SK-N-SH (cell line): ENCODE results near the gene TRIM8. TPM values are rescaled to one million over a fixed set of nuclear protein-coding genes. Genes with fewer than 3 reads are reported as not detected.
A peak's percentile ranks its signal among the peaks of the same experiment; 100 is the strongest.

Source experiments
- CTCF ChIA-PET: fragments of 300-600, 350-600 bp; formaldehyde crosslinking; extraction: SDS; loops from one replicate; lab custom pipeline; 2021; lab: Yijun Ruan, JAX
- POLR2A ChIA-PET: fragments of 350-600 bp; sonication (Branson Sonifier 250); formaldehyde crosslinking; extraction: SDS; loops from one replicate; lab custom pipeline; 2020; ENCODE audit warnings: antibody characterized with exemption, inconsistent platforms; lab: Yijun Ruan, JAX
- DNase-seq: peaks from one replicate; pipeline ENCODE4 v3.0.0; 2012
- H2AFZ ChIP-seq: fragments of 200-600 bp; sonication (generic); 2 replicates; pipeline ENCODE4 v1.8.1; 2016; ENCODE audit warnings: antibody characterized with exemption, mild to moderate bottlenecking, low read depth
- H3F3A ChIP-seq: fragments of 200-600 bp; sonication (generic); replicated peaks from 2 replicates; pipeline ENCODE3; 2016; ENCODE audit warnings: antibody characterized with exemption, mild to moderate bottlenecking; ENCODE audit not compliant: insufficient read depth
- H3K27ac ChIP-seq, 2 experiments: fragments of 200-500 bp in 1 of 2; fragments of 200-600 bp in 1 of 2; sonication (Bioruptor generic) in 1 of 2; sonication (generic), shearing (Covaris generic) in 1 of 2; 2 replicates each; pipeline versions ENCODE4 v1.5.1 to v1.6.1; 2014 to 2016; ENCODE audit warnings: low read depth in 2 of 2, inconsistent platforms in 1 of 2, low read length in 1 of 2, mild to moderate bottlenecking in 1 of 2, mixed read lengths in 1 of 2
- H3K27me3 ChIP-seq: fragments of 200-600 bp; sonication (generic), shearing (Covaris generic); 2 replicates; pipeline ENCODE4 v1.6.1; 2016; ENCODE audit warnings: mixed run types; ENCODE audit not compliant: insufficient read depth
- H3K36me3 ChIP-seq, 2 experiments: fragments of 200-500 bp in 1 of 2; fragments of 200-600 bp in 1 of 2; sonication (Bioruptor generic) in 1 of 2; sonication (generic) in 1 of 2; replicated peaks in 1 of 2; 2 replicates each; pipeline versions ENCODE3 to v1.5.1; 2014 to 2016; ENCODE audit warnings: low read length in 1 of 2, mild to moderate bottlenecking in 1 of 2; ENCODE audit not compliant: insufficient read depth in 2 of 2, control insufficient read depth in 1 of 2
- H3K4me1 ChIP-seq, 2 experiments: fragments of 200-500 bp in 1 of 2; fragments of 200-600 bp in 1 of 2; sonication (Bioruptor generic) in 1 of 2; sonication (generic), shearing (Covaris generic) in 1 of 2; 2 replicates each; pipeline versions ENCODE4 v1.5.1 to v1.6.1; 2014 to 2016; ENCODE audit warnings: low read depth in 1 of 2, low read length in 1 of 2, mixed run types in 1 of 2; ENCODE audit not compliant: insufficient read depth in 2 of 2, control insufficient read depth in 1 of 2
- H3K4me2 ChIP-seq: fragments of 200-600 bp; sonication (generic), shearing (Covaris generic); 2 replicates; pipeline ENCODE4 v1.6.1; 2017; ENCODE audit warnings: mixed run types
- H3K4me3 ChIP-seq, 2 experiments: fragments of 200-500 bp in 1 of 2; fragments of 200-600 bp in 1 of 2; sonication (Bioruptor generic) in 1 of 2; sonication (generic), shearing (Covaris generic) in 1 of 2; 2 replicates each; pipeline versions ENCODE4 v1.5.1 to v1.8.1; 2014 to 2016; ENCODE audit warnings: low read depth in 2 of 2, inconsistent platforms in 1 of 2, low read length in 1 of 2, mild to moderate bottlenecking in 1 of 2, mixed read lengths in 1 of 2, moderate library complexity in 1 of 2
- H3K79me2 ChIP-seq: fragments of 200-600 bp; sonication (generic); 2 replicates; pipeline ENCODE4 v1.8.1; 2017; ENCODE audit warnings: mild to moderate bottlenecking; ENCODE audit not compliant: insufficient read depth
- H3K9ac ChIP-seq: fragments of 200-600 bp; sonication (generic); 2 replicates; pipeline ENCODE4 v1.6.1; 2017; ENCODE audit warnings: mixed run types
- H3K9me2 ChIP-seq: fragments of 200-600 bp; sonication (generic); 2 replicates; pipeline ENCODE4 v1.6.1; 2017; ENCODE audit warnings: mixed run types
- H3K9me3 ChIP-seq: fragments of 200-600 bp; sonication (generic); 2 replicates; pipeline ENCODE4 v1.6.1; 2017; ENCODE audit warnings: mixed run types, mild to moderate bottlenecking, moderate library complexity
- H4K20me1 ChIP-seq: fragments of 200-600 bp; sonication (generic); 2 replicates; pipeline ENCODE4 v1.6.1; 2017; ENCODE audit warnings: mild to moderate bottlenecking, mixed run types; ENCODE audit not compliant: insufficient read depth
- ELF1 ChIP-seq: IDR thresholded peaks from 2 replicates; pipeline ENCODE4 v1.4.0; 2012
- FOSL2 ChIP-seq: IDR thresholded peaks from 2 replicates; pipeline ENCODE4 v1.4.0; 2012; ENCODE audit warnings: low read depth, mild to moderate bottlenecking, moderate library complexity, borderline replicate concordance
- GATA2 ChIP-seq: sonication (generic); formaldehyde crosslinking; IDR thresholded peaks from 2 replicates; pipeline ENCODE4 v1.5.0; 2020; ENCODE audit warnings: mild to moderate bottlenecking, missing genetic modification reagents
- IRF3 ChIP-seq: fragments of 150-350 bp; IDR thresholded peaks from 2 replicates; pipeline ENCODE4 v1.6.1; 2016; ENCODE audit warnings: mild to moderate bottlenecking, low read depth, low read length
- JUND ChIP-seq: IDR thresholded peaks from 2 replicates; pipeline ENCODE4 v1.4.0; 2012
- NFIC ChIP-seq: IDR thresholded peaks from 2 replicates; pipeline ENCODE4 v1.4.0; 2012; ENCODE audit warnings: borderline replicate concordance
- RCOR1 ChIP-seq: fragments of 150-350 bp; IDR thresholded peaks from 2 replicates; pipeline ENCODE4 v1.6.1; 2017; ENCODE audit warnings: antibody characterized with exemption, low read length
- RFX5 ChIP-seq: IDR thresholded peaks from 2 replicates; pipeline ENCODE4 v1.6.1; 2012; ENCODE audit warnings: mild to moderate bottlenecking, improper control_type of control experiment, low read length
- TAF1 ChIP-seq: IDR thresholded peaks from 2 replicates; pipeline ENCODE4 v1.6.1; 2012; ENCODE audit warnings: low read depth, mild to moderate bottlenecking, low read length, moderate library complexity, borderline replicate concordance
- TCF12 ChIP-seq: IDR thresholded peaks from 2 replicates; pipeline ENCODE4 v1.4.0; 2012
- TEAD4 ChIP-seq: IDR thresholded peaks from 2 replicates; pipeline ENCODE4 v1.4.0; 2012; ENCODE audit warnings: mild to moderate bottlenecking, borderline replicate concordance; ENCODE audit not compliant: insufficient read depth
- YY1 ChIP-seq: IDR thresholded peaks from 2 replicates; pipeline ENCODE4 v1.4.0; 2012; ENCODE audit warnings: low read depth, mild to moderate bottlenecking
- ZBTB33 ChIP-seq: IDR thresholded peaks from 2 replicates; pipeline ENCODE4 v1.4.0; 2012; ENCODE audit warnings: low read depth, borderline replicate concordance
- WGBS: methylation state at CpG from one replicate; pipeline ENCODE4 v1.1.6; 2017; ENCODE audit warnings: low lambda C conversion rate; 5-methylcytosine and 5-hydroxymethylcytosine counted together
- polyA plus RNA-seq, 3 experiments: library from polyadenylated mRNA; depleted of rRNA; stranded (reverse); fragments of >200 nt; gene quantifications; 2 replicates each; pipeline ENCODE4 v1.2.3, GENCODE V29; 2012
- TF ChIP-seq, protein P1 (sequence below): fragments of 200-600 bp; sonication (generic); IDR thresholded peaks from 2 replicates; pipeline ENCODE4 v1.6.1; 2017; ENCODE audit warnings: antibody characterized with exemption, mild to moderate bottlenecking, moderate library complexity
- TF ChIP-seq, protein P2 (sequence below): fragments of 150-350 bp; IDR thresholded peaks from 2 replicates; pipeline ENCODE4 v1.6.1; 2017; ENCODE audit warnings: antibody characterized with exemption, low read length, low read depth, borderline replicate concordance
- TF ChIP-seq, protein P3 (sequence below): IDR thresholded peaks from 2 replicates; pipeline ENCODE4; 2012

Gene TRIM8
- polyA plus RNA-seq, 1 of the 3 experiments (the other 2 are of a cell fraction) = 108 TPM

- Histone ChIP-seq H3K4me3 (0 out of 4 replicates have a peak overlapping the region, but pooled peaks of 1 of the 2 experiments have one; percentile 23), H3K9me3 (no peaks in the 10 kb centered on the region), H3K4me2 (peak overlapping the region; percentile 54), H3K4me1 (peaks cover 30 to 59% of the 10 kb centered on the region in 2 experiments), H3K36me3 (peaks cover under 1 to 1% of the 10 kb centered on the region in 2 experiments), H3F3A (peaks cover 6% of the 10 kb centered on the region), H3K27me3 (no peaks in the 10 kb centered on the region), H3K27ac (peak overlapping the region; percentile 67 to 85), H3K79me2 (no peaks in the 10 kb centered on the region), H2AFZ (no peak overlapping the region), H3K9me2 (no peaks in the 10 kb centered on the region), H3K9ac (peak overlapping the region; percentile 44; the same call in 1 of the 2 replicates), H4K20me1 (no peaks in the 10 kb centered on the region)
- no peak for DNase-seq
- ChIA-PET POLR2A (interaction anchor here (1.2 kb wide), 1 partner anchor 44 kb away, joined by 3 read pairs; no protein-coding TSS in a partner anchor), CTCF (interaction anchor here (0.6 to 12.9 kb wide), 13 partner anchors 7 to 225 kb away, joined by 3 to 123 read pairs (median 5); partner anchors contain the start of genes ARL3, SFXN2 and TRIM8)
- 82% methylated on average over 9 of the region's 9 CpGs for WGBS
- TF ChIP-seq FOSL2 = no peak
- TF ChIP-seq ELF1 = no peak
- TF ChIP-seq ZBTB33 = no peak
- TF ChIP-seq, protein P1, sequence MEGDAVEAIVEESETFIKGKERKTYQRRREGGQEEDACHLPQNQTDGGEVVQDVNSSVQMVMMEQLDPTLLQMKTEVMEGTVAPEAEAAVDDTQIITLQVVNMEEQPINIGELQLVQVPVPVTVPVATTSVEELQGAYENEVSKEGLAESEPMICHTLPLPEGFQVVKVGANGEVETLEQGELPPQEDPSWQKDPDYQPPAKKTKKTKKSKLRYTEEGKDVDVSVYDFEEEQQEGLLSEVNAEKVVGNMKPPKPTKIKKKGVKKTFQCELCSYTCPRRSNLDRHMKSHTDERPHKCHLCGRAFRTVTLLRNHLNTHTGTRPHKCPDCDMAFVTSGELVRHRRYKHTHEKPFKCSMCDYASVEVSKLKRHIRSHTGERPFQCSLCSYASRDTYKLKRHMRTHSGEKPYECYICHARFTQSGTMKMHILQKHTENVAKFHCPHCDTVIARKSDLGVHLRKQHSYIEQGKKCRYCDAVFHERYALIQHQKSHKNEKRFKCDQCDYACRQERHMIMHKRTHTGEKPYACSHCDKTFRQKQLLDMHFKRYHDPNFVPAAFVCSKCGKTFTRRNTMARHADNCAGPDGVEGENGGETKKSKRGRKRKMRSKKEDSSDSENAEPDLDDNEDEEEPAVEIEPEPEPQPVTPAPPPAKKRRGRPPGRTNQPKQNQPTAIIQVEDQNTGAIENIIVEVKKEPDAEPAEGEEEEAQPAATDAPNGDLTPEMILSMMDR = no peak
- TF ChIP-seq, protein P2, sequence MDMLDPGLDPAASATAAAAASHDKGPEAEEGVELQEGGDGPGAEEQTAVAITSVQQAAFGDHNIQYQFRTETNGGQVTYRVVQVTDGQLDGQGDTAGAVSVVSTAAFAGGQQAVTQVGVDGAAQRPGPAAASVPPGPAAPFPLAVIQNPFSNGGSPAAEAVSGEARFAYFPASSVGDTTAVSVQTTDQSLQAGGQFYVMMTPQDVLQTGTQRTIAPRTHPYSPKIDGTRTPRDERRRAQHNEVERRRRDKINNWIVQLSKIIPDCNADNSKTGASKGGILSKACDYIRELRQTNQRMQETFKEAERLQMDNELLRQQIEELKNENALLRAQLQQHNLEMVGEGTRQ = no peak
- no peak for TF ChIP-seq IRF3
- TF ChIP-seq YY1 = no peak
- no peak for TF ChIP-seq TAF1
- TF ChIP-seq, protein P3, sequence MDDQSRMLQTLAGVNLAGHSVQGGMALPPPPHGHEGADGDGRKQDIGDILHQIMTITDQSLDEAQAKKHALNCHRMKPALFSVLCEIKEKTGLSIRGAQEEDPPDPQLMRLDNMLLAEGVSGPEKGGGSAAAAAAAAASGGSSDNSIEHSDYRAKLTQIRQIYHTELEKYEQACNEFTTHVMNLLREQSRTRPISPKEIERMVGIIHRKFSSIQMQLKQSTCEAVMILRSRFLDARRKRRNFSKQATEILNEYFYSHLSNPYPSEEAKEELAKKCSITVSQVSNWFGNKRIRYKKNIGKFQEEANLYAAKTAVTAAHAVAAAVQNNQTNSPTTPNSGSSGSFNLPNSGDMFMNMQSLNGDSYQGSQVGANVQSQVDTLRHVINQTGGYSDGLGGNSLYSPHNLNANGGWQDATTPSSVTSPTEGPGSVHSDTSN = no peak
- TF ChIP-seq JUND = no peak
- no peak for TF ChIP-seq TEAD4
- no peak for TF ChIP-seq GATA2 (CRISPR knock-in tag)
- TF ChIP-seq RFX5 = no peak
- TF ChIP-seq NFIC = no peak
- TF ChIP-seq RCOR1 = no peak
- no peak for TF ChIP-seq TCF12
These were observed 32.4 kb downstream of the TRIM8 start for GRCh38 chr10:102676534-102677315.
